K562 (cell line): ENCODE measurements around the gene MLH3. TPM values are rescaled to one million over a fixed set of nuclear protein-coding genes. Genes with fewer than 3 reads are reported as not detected.

ENCODE experiments used
- BHLHE40 ChIP-seq: IDR thresholded peaks from 2 replicates; pipeline ENCODE4 v1.6.1; 2011; ENCODE audit warnings: low read length, improper control_type of control experiment
- CAMTA2 ChIP-seq: fragments of 250-450 bp; sonication (Bioruptor Pico); conservative IDR thresholded peaks from 2 replicates; pipeline ENCODE4 v1.5.1; 2022
- CCAR2 ChIP-seq: fragments of 200-400 bp; formaldehyde crosslinking; IDR thresholded peaks from 2 replicates; pipeline ENCODE4 v1.6.1; 2017; ENCODE audit warnings: mild to moderate bottlenecking, low read depth, low read length
- GATA2 ChIP-seq: sonication (generic); formaldehyde crosslinking; IDR thresholded peaks from 2 replicates; pipeline ENCODE4 v1.4.0; 2020; ENCODE audit warnings: mild to moderate bottlenecking, missing genetic modification reagents
- HDAC3 ChIP-seq: fragments of 450-650 bp; IDR thresholded peaks from 2 replicates; pipeline ENCODE4 v1.6.1; 2018; ENCODE audit warnings: borderline replicate concordance, mild to moderate bottlenecking, moderate library complexity; ENCODE audit not compliant: partially characterized antibody
- HDAC6 ChIP-seq: IDR thresholded peaks from 2 replicates; pipeline ENCODE4 v1.6.1; 2012; ENCODE audit warnings: low read depth, mild to moderate bottlenecking, control low read depth, inconsistent platforms, low read length, moderate library complexity
- LARP7 ChIP-seq: fragments of 450-650 bp; IDR thresholded peaks from 2 replicates; pipeline ENCODE4 v1.6.1; 2016
- MECOM ChIP-seq: fragments of 250-450 bp; sonication (Bioruptor Pico); IDR thresholded peaks from 2 replicates; pipeline ENCODE4 v1.8.0; 2022; ENCODE audit warnings: inconsistent platforms
- MXD1 ChIP-seq: fragments of 250-450 bp; sonication (Bioruptor Pico); IDR thresholded peaks from 2 replicates; pipeline ENCODE4 v1.8.0; 2021; ENCODE audit warnings: borderline replicate concordance, mild to moderate bottlenecking, moderate library complexity; ENCODE audit not compliant: poor library complexity, severe bottlenecking
- MYNN ChIP-seq, 2 experiments: sonication (generic); formaldehyde crosslinking in 1 of 2; IDR thresholded peaks; 2 replicates each; pipeline versions ENCODE4 v1.5.0 to v1.6.1; 2016 to 2020; ENCODE audit warnings: antibody characterized with exemption in 1 of 2, missing genetic modification reagents in 1 of 2
- PHF21A ChIP-seq: fragments of 450-650 bp; IDR thresholded peaks from 2 replicates; pipeline ENCODE4 v1.6.1; 2017; ENCODE audit warnings: low read depth, borderline replicate concordance
- RBM22 ChIP-seq: fragments of 200-400 bp; formaldehyde crosslinking; IDR thresholded peaks from 2 replicates; pipeline ENCODE4 v1.6.1; 2018; ENCODE audit warnings: low read length, low read depth; ENCODE audit not compliant: poor library complexity, severe bottlenecking
- SP1 ChIP-seq: sonication (generic); formaldehyde crosslinking; IDR thresholded peaks from 2 replicates; pipeline ENCODE4 v1.8.1; 2022; ENCODE audit warnings: mild to moderate bottlenecking, missing genetic modification reagents
- STAT5B ChIP-seq: fragments of 250-450 bp; sonication (Bioruptor Pico); IDR thresholded peaks from 2 replicates; pipeline ENCODE4 v1.8.0; 2021; ENCODE audit warnings: mild to moderate bottlenecking, inconsistent platforms
- TCFL5 ChIP-seq: fragments of 250-450 bp; sonication (Bioruptor Pico); conservative IDR thresholded peaks from 2 replicates; pipeline ENCODE4 v1.6.1; 2021; ENCODE audit warnings: mild to moderate bottlenecking, moderate library complexity, matching md5 sums
- USF1 ChIP-seq: sonication (generic); formaldehyde crosslinking; IDR thresholded peaks from 2 replicates; pipeline ENCODE4 v1.9.0; 2022; ENCODE audit warnings: mild to moderate bottlenecking, missing genetic modification reagents
- WHSC1 ChIP-seq: IDR thresholded peaks from one replicate; pipeline ENCODE4 v1.6.1; 2012; ENCODE audit warnings: low read length, control low read depth, inconsistent platforms
- ZNF24 ChIP-seq: fragments of 450-650 bp; IDR thresholded peaks from 2 replicates; pipeline ENCODE4 v1.6.1; 2016
- ZNF79 ChIP-seq: fragments of 250-450 bp; sonication (Bioruptor Pico); IDR thresholded peaks from 2 replicates; pipeline ENCODE4 v1.4.0; 2020; ENCODE audit warnings: low read depth, mild to moderate bottlenecking, moderate library complexity
- ZSCAN29 ChIP-seq: fragments of 450-650 bp; IDR thresholded peaks from 2 replicates; pipeline ENCODE4 v1.6.1; 2017
- polyA plus RNA-seq, 8 experiments: library from polyadenylated mRNA; depleted of rRNA in 4 of 8; stranded (reverse) in 5 of 8; unstranded in 3 of 8; fragments of >200 nt; fragmentation: Nextera tagmentation in 2 of 8; fragmentation: Illumina TruSeq in 1 of 8; extraction: Ambion mirVana in 2 of 8; extraction: Trizol in 1 of 8; gene quantifications; 2 replicates each; pipeline versions ENCODE4 v1.2.1 to v1.2.3, GENCODE V29; 2011 to 2014; ENCODE audit warnings: inconsistent platforms in 1 of 8, missing spikeins in 1 of 8
- total RNA-seq, 7 experiments: library from RNA; depleted of rRNA in 6 of 7; stranded (reverse); fragments of >200 nt in 6 of 7; fragmentation: Illumina TruSeq in 2 of 7; extraction: Trizol in 2 of 7; gene quantifications; 2 replicates each; pipeline versions ENCODE4 v1.2.1 to v1.2.3, GENCODE V29; 2011 to 2021; ENCODE audit warnings: low replicate concordance in 1 of 7
- TF ChIP-seq, protein P1 (sequence below): fragments of 450-650 bp; IDR thresholded peaks from 2 replicates; pipeline ENCODE4 v1.7.1; 2018; ENCODE audit warnings: mild to moderate bottlenecking, low read depth; ENCODE audit not compliant: partially characterized antibody
- TF ChIP-seq, protein P2 (sequence below): sonication (generic); formaldehyde crosslinking; IDR thresholded peaks from 2 replicates; pipeline ENCODE4 v1.8.1; 2023; ENCODE audit warnings: mild to moderate bottlenecking, missing genetic modification reagents

MLH3 gene
- total and polyA plus RNA-seq, 9 of the 15 experiments (the other 6 are each of a cell fraction or from before 2014, with no cell fraction given): 5.9 to 15.3 (median 10.7) TPM

- TF ChIP-seq LARP7 (0 out of 2 replicates have a peak, but pooled peaks have one; percentile 25), MECOM (no peak), ZNF79 (CRISPR knock-in tag) (no peak), ZNF24 (no peak), MXD1 (no peak), CCAR2 (no peak), HDAC6 (no peak), STAT5B (CRISPR knock-in tag) (no peak), ZSCAN29 (no peak), GATA2 (CRISPR knock-in tag) (0 out of 2 replicates have a peak, but pooled peaks have one; percentile 28), TCFL5 (CRISPR knock-in tag) (no peak), WHSC1 (no peak), USF1 (CRISPR knock-in tag) (no peak), CAMTA2 (no peak), HDAC3 (no peak), RBM22 (no peak), MYNN (IDR thresholded peaks at IDR 0.05) (no peak), MYNN (CRISPR knock-in tag; IDR thresholded peaks at IDR 0.05) (no peak), BHLHE40 (no peak), SP1 (no peak), PHF21A (no peak)
- TF ChIP-seq, protein P1, sequence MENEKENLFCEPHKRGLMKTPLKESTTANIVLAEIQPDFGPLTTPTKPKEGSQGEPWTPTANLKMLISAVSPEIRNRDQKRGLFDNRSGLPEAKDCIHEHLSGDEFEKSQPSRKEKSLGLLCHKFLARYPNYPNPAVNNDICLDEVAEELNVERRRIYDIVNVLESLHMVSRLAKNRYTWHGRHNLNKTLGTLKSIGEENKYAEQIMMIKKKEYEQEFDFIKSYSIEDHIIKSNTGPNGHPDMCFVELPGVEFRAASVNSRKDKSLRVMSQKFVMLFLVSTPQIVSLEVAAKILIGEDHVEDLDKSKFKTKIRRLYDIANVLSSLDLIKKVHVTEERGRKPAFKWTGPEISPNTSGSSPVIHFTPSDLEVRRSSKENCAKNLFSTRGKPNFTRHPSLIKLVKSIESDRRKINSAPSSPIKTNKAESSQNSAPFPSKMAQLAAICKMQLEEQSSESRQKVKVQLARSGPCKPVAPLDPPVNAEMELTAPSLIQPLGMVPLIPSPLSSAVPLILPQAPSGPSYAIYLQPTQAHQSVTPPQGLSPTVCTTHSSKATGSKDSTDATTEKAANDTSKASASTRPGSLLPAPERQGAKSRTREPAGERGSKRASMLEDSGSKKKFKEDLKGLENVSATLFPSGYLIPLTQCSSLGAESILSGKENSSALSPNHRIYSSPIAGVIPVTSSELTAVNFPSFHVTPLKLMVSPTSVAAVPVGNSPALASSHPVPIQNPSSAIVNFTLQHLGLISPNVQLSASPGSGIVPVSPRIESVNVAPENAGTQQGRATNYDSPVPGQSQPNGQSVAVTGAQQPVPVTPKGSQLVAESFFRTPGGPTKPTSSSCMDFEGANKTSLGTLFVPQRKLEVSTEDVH: peak; percentile 31
- TF ChIP-seq, protein P2, sequence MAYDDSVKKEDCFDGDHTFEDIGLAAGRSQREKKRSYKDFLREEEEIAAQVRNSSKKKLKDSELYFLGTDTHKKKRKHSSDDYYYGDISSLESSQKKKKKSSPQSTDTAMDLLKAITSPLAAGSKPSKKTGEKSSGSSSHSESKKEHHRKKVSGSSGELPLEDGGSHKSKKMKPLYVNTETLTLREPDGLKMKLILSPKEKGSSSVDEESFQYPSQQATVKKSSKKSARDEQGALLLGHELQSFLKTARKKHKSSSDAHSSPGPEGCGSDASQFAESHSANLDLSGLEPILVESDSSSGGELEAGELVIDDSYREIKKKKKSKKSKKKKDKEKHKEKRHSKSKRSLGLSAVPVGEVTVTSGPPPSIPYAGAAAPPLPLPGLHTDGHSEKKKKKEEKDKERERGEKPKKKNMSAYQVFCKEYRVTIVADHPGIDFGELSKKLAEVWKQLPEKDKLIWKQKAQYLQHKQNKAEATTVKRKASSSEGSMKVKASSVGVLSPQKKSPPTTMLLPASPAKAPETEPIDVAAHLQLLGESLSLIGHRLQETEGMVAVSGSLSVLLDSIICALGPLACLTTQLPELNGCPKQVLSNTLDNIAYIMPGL (CRISPR knock-in tag): no peak
These were observed 26.2 kb downstream of the MLH3 start (continued) for GRCh38 chr14:75025082-75025481.
